SK-N-SH (cell line): ENCODE measurements around the gene PBRM1.

Experiments
- GABPA ChIP-seq: IDR thresholded peaks from 2 replicates; pipeline ENCODE4 v1.4.0; 2012; ENCODE audit warnings: low read depth, mild to moderate bottlenecking
- JUND ChIP-seq: IDR thresholded peaks from 2 replicates; pipeline ENCODE4 v1.4.0; 2012
- MXI1 ChIP-seq: IDR thresholded peaks from 2 replicates; pipeline ENCODE4 v1.6.1; 2012; ENCODE audit warnings: mild to moderate bottlenecking, low read depth, low read length, improper control_type of control experiment
- NRF1 ChIP-seq: IDR thresholded peaks from 2 replicates; pipeline ENCODE4 v1.6.1; 2012; ENCODE audit warnings: low read depth, mild to moderate bottlenecking, low read length
- POLR2AphosphoS5 ChIP-seq: IDR thresholded peaks from 2 replicates; pipeline ENCODE4 v1.6.1; 2012; ENCODE audit warnings: low read depth, low read length
- TAF1 ChIP-seq: IDR thresholded peaks from 2 replicates; pipeline ENCODE4 v1.6.1; 2012; ENCODE audit warnings: low read depth, mild to moderate bottlenecking, low read length, moderate library complexity, borderline replicate concordance
- TF ChIP-seq, protein P1 (sequence below): fragments of 200-600 bp; sonication (generic); IDR thresholded peaks from 2 replicates; pipeline ENCODE4 v1.6.1; 2017; ENCODE audit warnings: antibody characterized with exemption, mild to moderate bottlenecking, moderate library complexity
- TF ChIP-seq, protein P2 (sequence below): fragments of 150-350 bp; IDR thresholded peaks from 2 replicates; pipeline ENCODE4 v1.6.1; 2017; ENCODE audit warnings: antibody characterized with exemption, low read length, low read depth, borderline replicate concordance

DNA sequence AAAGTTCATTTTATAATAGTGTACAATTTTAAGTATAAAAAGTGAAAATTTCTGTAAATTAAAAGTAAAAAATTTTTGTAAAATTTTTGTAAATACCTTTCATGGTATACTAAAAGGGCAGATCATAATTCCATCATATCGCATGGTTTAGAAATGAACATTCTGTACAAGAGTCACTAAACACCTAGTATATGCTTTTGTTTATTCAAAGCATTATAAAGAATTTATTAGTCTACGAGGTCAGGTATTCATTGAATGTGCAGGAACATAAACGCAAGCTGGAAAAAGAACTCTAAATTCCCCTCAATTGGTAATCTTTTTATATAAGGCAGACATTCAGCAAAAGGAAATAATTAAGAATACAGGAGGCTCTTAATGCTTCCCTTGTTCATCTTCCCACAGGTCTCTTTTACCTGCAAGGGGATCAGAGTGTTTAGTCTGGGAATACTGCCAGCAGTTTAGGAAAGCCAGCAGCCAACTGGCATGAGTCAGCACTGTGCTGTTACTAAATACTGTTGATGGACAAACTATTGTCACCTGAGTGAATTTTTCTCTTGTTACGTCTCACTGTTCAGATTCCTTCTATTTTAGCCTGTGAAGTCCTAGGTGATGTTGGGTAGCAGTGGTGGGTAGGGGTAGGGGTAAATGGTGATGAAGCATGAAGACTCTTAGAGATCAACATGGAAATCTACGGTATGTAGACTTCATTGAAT lies 79.2 kb downstream of the PBRM1 start:
- TF ChIP-seq POLR2AphosphoS5 = no peak
- TF ChIP-seq, protein P1, sequence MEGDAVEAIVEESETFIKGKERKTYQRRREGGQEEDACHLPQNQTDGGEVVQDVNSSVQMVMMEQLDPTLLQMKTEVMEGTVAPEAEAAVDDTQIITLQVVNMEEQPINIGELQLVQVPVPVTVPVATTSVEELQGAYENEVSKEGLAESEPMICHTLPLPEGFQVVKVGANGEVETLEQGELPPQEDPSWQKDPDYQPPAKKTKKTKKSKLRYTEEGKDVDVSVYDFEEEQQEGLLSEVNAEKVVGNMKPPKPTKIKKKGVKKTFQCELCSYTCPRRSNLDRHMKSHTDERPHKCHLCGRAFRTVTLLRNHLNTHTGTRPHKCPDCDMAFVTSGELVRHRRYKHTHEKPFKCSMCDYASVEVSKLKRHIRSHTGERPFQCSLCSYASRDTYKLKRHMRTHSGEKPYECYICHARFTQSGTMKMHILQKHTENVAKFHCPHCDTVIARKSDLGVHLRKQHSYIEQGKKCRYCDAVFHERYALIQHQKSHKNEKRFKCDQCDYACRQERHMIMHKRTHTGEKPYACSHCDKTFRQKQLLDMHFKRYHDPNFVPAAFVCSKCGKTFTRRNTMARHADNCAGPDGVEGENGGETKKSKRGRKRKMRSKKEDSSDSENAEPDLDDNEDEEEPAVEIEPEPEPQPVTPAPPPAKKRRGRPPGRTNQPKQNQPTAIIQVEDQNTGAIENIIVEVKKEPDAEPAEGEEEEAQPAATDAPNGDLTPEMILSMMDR = no peak
- TF ChIP-seq MXI1 = no peak
- TF ChIP-seq JUND = peak; percentile 43; the same call in 1 of the 2 replicates
- TF ChIP-seq NRF1 = no peak
- TF ChIP-seq GABPA = no peak
- TF ChIP-seq TAF1 = no peak
- TF ChIP-seq, protein P2, sequence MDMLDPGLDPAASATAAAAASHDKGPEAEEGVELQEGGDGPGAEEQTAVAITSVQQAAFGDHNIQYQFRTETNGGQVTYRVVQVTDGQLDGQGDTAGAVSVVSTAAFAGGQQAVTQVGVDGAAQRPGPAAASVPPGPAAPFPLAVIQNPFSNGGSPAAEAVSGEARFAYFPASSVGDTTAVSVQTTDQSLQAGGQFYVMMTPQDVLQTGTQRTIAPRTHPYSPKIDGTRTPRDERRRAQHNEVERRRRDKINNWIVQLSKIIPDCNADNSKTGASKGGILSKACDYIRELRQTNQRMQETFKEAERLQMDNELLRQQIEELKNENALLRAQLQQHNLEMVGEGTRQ = no peak
